ENCODE results near the gene NUP214.

- TF ChIP-seq TARDBP (IDR thresholded peaks at IDR 0.05) (no peak), SP1 (IDR thresholded peaks at IDR 0.05) (no peak), LEF1 (IDR thresholded peaks at IDR 0.05; ENCODE audit: borderline replicate concordance) (no peak), BHLHE40 (IDR thresholded peaks at IDR 0.05; ENCODE audit: borderline replicate concordance) (no peak), FOXM1 (IDR thresholded peaks at IDR 0.05; ENCODE audit: borderline replicate concordance) (no peak), L3MBTL2 (conservative IDR thresholded peaks at IDR 0.05) (no peak), FOXK2 (IDR thresholded peaks at IDR 0.05) (no peak), ARNT (IDR thresholded peaks at IDR 0.05) (no peak), PKNOX1 (IDR thresholded peaks at IDR 0.05) (no peak)
These were observed 101.9 kb downstream of the NUP214 start for GRCh38 chr9:131227112-131227958.
